Measurements from ENCODE around the gene C15orf62.

C15orf62 gene

GRCh38 chr15:40819048-40819447 is 49.3 kb downstream of the C15orf62 start:
- DNase-seq (ENCODE audit: low read depth) = no peak

GRCh38 chr15:40821195-40821594 is 51.4 kb downstream of the C15orf62 start:
- no peak for DNase-seq (ENCODE audit: low read depth)
